Trophoblast cell (in vitro differentiated cells and primary cell): ENCODE results near the gene FRMD4A.

Experiments used
- DNase-seq, 2 donors: peaks; one replicate each; pipeline ENCODE4 v3.0.0-alpha.2; 2016
- H2AFZ ChIP-seq: 2 replicates; pipeline ENCODE4 v1.6.1; 2013; ENCODE audit warnings: low read length, moderate library complexity, mild to moderate bottlenecking; ENCODE audit not compliant: insufficient read depth, poor library complexity
- H2AK5ac ChIP-seq: 2 replicates; pipeline ENCODE4 v1.6.1; 2013; ENCODE audit warnings: mild to moderate bottlenecking, low read length
- H2BK120ac ChIP-seq: 2 replicates; pipeline ENCODE4 v1.6.1; 2013; ENCODE audit warnings: low read length, mild to moderate bottlenecking, moderate library complexity; ENCODE audit not compliant: insufficient read depth, poor library complexity
- H2BK12ac ChIP-seq: 2 replicates; pipeline ENCODE4 v1.6.1; 2013; ENCODE audit warnings: mild to moderate bottlenecking, low read length, moderate library complexity
- H2BK5ac ChIP-seq: 2 replicates; pipeline ENCODE4 v1.6.1; 2013; ENCODE audit warnings: low read length, low read depth, moderate library complexity, mild to moderate bottlenecking; ENCODE audit not compliant: poor library complexity
- H3K14ac ChIP-seq: 2 replicates; pipeline ENCODE4 v1.6.1; 2013; ENCODE audit warnings: mild to moderate bottlenecking, low read length
- H3K18ac ChIP-seq: 2 replicates; pipeline ENCODE4 v1.6.1; 2013; ENCODE audit warnings: mild to moderate bottlenecking, low read length
- H3K23ac ChIP-seq: 2 replicates; pipeline ENCODE4 v1.6.1; 2013; ENCODE audit warnings: low read length
- H3K27ac ChIP-seq: 2 replicates; pipeline ENCODE4 v1.5.1; 2013; ENCODE audit warnings: low read depth, mild to moderate bottlenecking, inconsistent platforms, low read length, moderate library complexity
- H3K27me3 ChIP-seq: 2 replicates; pipeline ENCODE4 v1.6.1; 2013; ENCODE audit warnings: inconsistent platforms, mild to moderate bottlenecking, low read length, moderate library complexity; ENCODE audit not compliant: insufficient read depth
- H3K36me3 ChIP-seq, 2 experiments: 1 replicate in 1 of 2; 2 replicates in 1 of 2; pipeline ENCODE4 v1.6.1; 2013; ENCODE audit warnings: low read length in 2 of 2, mild to moderate bottlenecking in 2 of 2, moderate library complexity in 1 of 2; ENCODE audit not compliant: insufficient read depth in 2 of 2, control insufficient read depth in 1 of 2
- H3K4ac ChIP-seq: 2 replicates; pipeline ENCODE4 v1.6.1; 2013; ENCODE audit warnings: low read depth, mild to moderate bottlenecking, low read length, moderate library complexity
- H3K4me1 ChIP-seq, 2 experiments: 1 replicate in 1 of 2; 2 replicates in 1 of 2; pipeline ENCODE4 v1.6.1; 2013; ENCODE audit warnings: low read length in 2 of 2, mild to moderate bottlenecking in 2 of 2, moderate library complexity in 1 of 2; ENCODE audit not compliant: insufficient read depth in 2 of 2, control insufficient read depth in 1 of 2
- H3K4me2 ChIP-seq: 2 replicates; pipeline ENCODE4 v1.6.1; 2013; ENCODE audit warnings: inconsistent platforms, mild to moderate bottlenecking, low read length, moderate library complexity
- H3K4me3 ChIP-seq: 2 replicates; pipeline ENCODE4 v1.5.1; 2013; ENCODE audit warnings: mild to moderate bottlenecking, low read depth, low read length, inconsistent platforms
- H3K79me1 ChIP-seq: one replicate; pipeline ENCODE4 v1.6.1; 2013; ENCODE audit warnings: low read length
- H3K79me2 ChIP-seq: 2 replicates; pipeline ENCODE4 v1.6.1; 2013; ENCODE audit warnings: low read length, mild to moderate bottlenecking; ENCODE audit not compliant: control insufficient read depth, insufficient read depth, poor library complexity
- H3K9ac ChIP-seq: 2 replicates; pipeline ENCODE4 v1.6.1; 2013; ENCODE audit warnings: mild to moderate bottlenecking, low read length
- H3K9me3 ChIP-seq: 2 replicates; pipeline ENCODE4 v1.6.1; 2013; ENCODE audit warnings: low read depth, mild to moderate bottlenecking, control low read depth, inconsistent platforms, low read length; ENCODE audit not compliant: insufficient read depth
- H4K12ac ChIP-seq: 2 replicates; pipeline ENCODE4 v1.6.1; 2013; ENCODE audit warnings: low read depth, mild to moderate bottlenecking, low read length, moderate library complexity
- H4K8ac ChIP-seq: 2 replicates; pipeline ENCODE4 v1.6.1; 2013; ENCODE audit warnings: low read depth, mild to moderate bottlenecking, low read length, moderate library complexity
- H4K91ac ChIP-seq: one replicate; pipeline ENCODE4 v1.6.1; 2013; ENCODE audit warnings: low read depth, mild to moderate bottlenecking, low read length, moderate library complexity
- WGBS: extraction: QIAGEN DNeasy Blood & Tissue Kit; methylation state at CpG from one replicate; pipeline ENCODE4 v1.1.7; 2013; ENCODE audit warnings: missing lambda C conversion rate; ENCODE audit not compliant: insufficient read length, insufficient coverage; ENCODE audit errors: extremely low coverage; 5-methylcytosine and 5-hydroxymethylcytosine counted together

The FRMD4A gene

DNA sequence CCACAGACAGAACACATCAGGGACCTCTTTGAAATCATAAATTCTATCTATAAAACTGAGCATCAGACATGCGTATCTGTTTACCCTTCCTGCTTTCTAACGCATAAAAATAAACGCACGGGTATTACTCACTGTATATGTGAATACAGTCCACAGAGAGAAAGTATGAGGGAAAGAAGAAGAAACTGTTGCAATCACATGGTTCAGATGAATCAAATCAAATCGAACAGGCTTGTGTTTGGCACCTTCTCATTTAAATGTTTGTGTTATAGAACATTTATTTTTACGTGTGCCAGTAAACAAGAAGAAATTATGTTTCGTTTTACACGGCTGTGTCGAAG, 322.0 kb downstream of the FRMD4A start:
- H4K91ac ChIP-seq = no peak overlapping the region
- no peak overlapping the region for H4K8ac ChIP-seq
- no peak overlapping the region for H2BK5ac ChIP-seq
- no peaks in the 10 kb centered on the region for H3K27me3 ChIP-seq
- H3K4me2 ChIP-seq = no peak overlapping the region
- H3K9ac ChIP-seq = no peak overlapping the region
- H4K12ac ChIP-seq = no peak overlapping the region
- H3K79me2 ChIP-seq = no peaks in the 10 kb centered on the region
- no peaks in the 10 kb centered on the region for H3K9me3 ChIP-seq
- no peak for DNase-seq
- H3K18ac ChIP-seq = no peak overlapping the region
- H2AFZ ChIP-seq = no peak overlapping the region
- no peak overlapping the region for H2BK120ac ChIP-seq
- H2BK12ac ChIP-seq = no peak overlapping the region
- no peaks in the 10 kb centered on the region for H3K79me1 ChIP-seq
- H2AK5ac ChIP-seq = no peak overlapping the region
- no CpG with 5 or more reads among the region's 9 CpGs for WGBS
- no peaks in the 10 kb centered on the region for H3K36me3 ChIP-seq
- no peaks in the 10 kb centered on the region for H3K4me1 ChIP-seq
- H3K23ac ChIP-seq = no peak overlapping the region
- no peak overlapping the region for H3K4ac ChIP-seq
- H3K14ac ChIP-seq = no peak overlapping the region
- H3K4me3 ChIP-seq = no peak overlapping the region
- H3K27ac ChIP-seq = no peak overlapping the region

GRCh38 chr10:14004536-14004935, 326.2 kb downstream of the FRMD4A start:
- no peak overlapping the region for H3K18ac ChIP-seq
- H4K12ac ChIP-seq = no peak overlapping the region
- H4K91ac ChIP-seq = no peak overlapping the region
- H2BK120ac ChIP-seq = no peak overlapping the region
- no peak overlapping the region for H3K14ac ChIP-seq
- no peak overlapping the region for H2AFZ ChIP-seq
- H3K36me3 ChIP-seq = no peaks in the 10 kb centered on the region
- H3K27ac ChIP-seq = no peak overlapping the region
- H3K4me3 ChIP-seq = no peak overlapping the region
- no peak overlapping the region for H3K23ac ChIP-seq
- no peaks in the 10 kb centered on the region for H3K4me1 ChIP-seq
- H3K9ac ChIP-seq = no peak overlapping the region
- H3K4me2 ChIP-seq = no peak overlapping the region
- no peaks in the 10 kb centered on the region for H3K79me2 ChIP-seq
- H3K9me3 ChIP-seq = no peaks in the 10 kb centered on the region
- no peak overlapping the region for H4K8ac ChIP-seq
- no CpG with 5 or more reads among the region's 4 CpGs for WGBS
- H2BK5ac ChIP-seq = no peak overlapping the region
- H2AK5ac ChIP-seq = no peak overlapping the region
- H3K79me1 ChIP-seq = no peaks in the 10 kb centered on the region
- no peaks in the 10 kb centered on the region for H3K27me3 ChIP-seq
- H3K4ac ChIP-seq = no peak overlapping the region
- H2BK12ac ChIP-seq = no peak overlapping the region
- DNase-seq = no peak

- no peak overlapping the region for H3K4ac ChIP-seq
- H2BK5ac ChIP-seq = no peak overlapping the region
- H3K9me3 ChIP-seq = no peaks in the 10 kb centered on the region
- H3K18ac ChIP-seq = no peak overlapping the region
- no peaks in the 10 kb centered on the region for H3K79me2 ChIP-seq
- H3K4me3 ChIP-seq = no peak overlapping the region
- H3K36me3 ChIP-seq = no peaks in the 10 kb centered on the region
- H3K4me2 ChIP-seq = no peak overlapping the region
- H3K23ac ChIP-seq = no peak overlapping the region
- no peak overlapping the region for H4K91ac ChIP-seq
- no peak overlapping the region for H4K8ac ChIP-seq
- no peak overlapping the region for H4K12ac ChIP-seq
- H3K27ac ChIP-seq = no peak overlapping the region
- no peak overlapping the region for H2BK120ac ChIP-seq
- no peaks in the 10 kb centered on the region for H3K27me3 ChIP-seq
- H2BK12ac ChIP-seq = no peak overlapping the region
- H3K14ac ChIP-seq = no peak overlapping the region
- no peak overlapping the region for H2AFZ ChIP-seq
- no CpG with 5 or more reads among the region's 9 CpGs for WGBS
- no peaks in the 10 kb centered on the region for H3K79me1 ChIP-seq
- no peaks in the 10 kb centered on the region for H3K4me1 ChIP-seq
- H2AK5ac ChIP-seq = no peak overlapping the region
- no peak overlapping the region for H3K9ac ChIP-seq
- DNase-seq = no peak
These were observed 327.1 kb downstream of the FRMD4A start for GRCh38 chr10:14003517-14004184.

- no peak overlapping the region for H3K23ac ChIP-seq
- H3K4me3 ChIP-seq = no peak overlapping the region
- H3K79me1 ChIP-seq = no peaks in the 10 kb centered on the region
- H2BK12ac ChIP-seq = no peak overlapping the region
- H2AFZ ChIP-seq = no peak overlapping the region
- no peak overlapping the region for H4K8ac ChIP-seq
- H3K27me3 ChIP-seq = no peaks in the 10 kb centered on the region
- H4K12ac ChIP-seq = no peak overlapping the region
- H3K9ac ChIP-seq = no peak overlapping the region
- WGBS = no CpG with 5 or more reads among the region's 10 CpGs
- no peaks in the 10 kb centered on the region for H3K79me2 ChIP-seq
- no peak overlapping the region for H3K4ac ChIP-seq
- no peak overlapping the region for H3K14ac ChIP-seq
- H3K27ac ChIP-seq = no peak overlapping the region
- DNase-seq = no peak
- H2AK5ac ChIP-seq = no peak overlapping the region
- H2BK120ac ChIP-seq = no peak overlapping the region
- H3K18ac ChIP-seq = no peak overlapping the region
- H3K9me3 ChIP-seq = no peaks in the 10 kb centered on the region
- H4K91ac ChIP-seq = no peak overlapping the region
- H2BK5ac ChIP-seq = no peak overlapping the region
- no peaks in the 10 kb centered on the region for H3K4me1 ChIP-seq
- H3K4me2 ChIP-seq = no peak overlapping the region
- no peaks in the 10 kb centered on the region for H3K36me3 ChIP-seq
These were observed 329.3 kb downstream of the FRMD4A start for GRCh38 chr10:14001298-14002040.
